Measurements from ENCODE around the gene TERT. TPM values are rescaled to one million over a fixed set of nuclear protein-coding genes. Genes with fewer than 3 reads are reported as not detected.

The TERT gene
- total RNA-seq, 2 donors from 2014 or later = not detected

DNA sequence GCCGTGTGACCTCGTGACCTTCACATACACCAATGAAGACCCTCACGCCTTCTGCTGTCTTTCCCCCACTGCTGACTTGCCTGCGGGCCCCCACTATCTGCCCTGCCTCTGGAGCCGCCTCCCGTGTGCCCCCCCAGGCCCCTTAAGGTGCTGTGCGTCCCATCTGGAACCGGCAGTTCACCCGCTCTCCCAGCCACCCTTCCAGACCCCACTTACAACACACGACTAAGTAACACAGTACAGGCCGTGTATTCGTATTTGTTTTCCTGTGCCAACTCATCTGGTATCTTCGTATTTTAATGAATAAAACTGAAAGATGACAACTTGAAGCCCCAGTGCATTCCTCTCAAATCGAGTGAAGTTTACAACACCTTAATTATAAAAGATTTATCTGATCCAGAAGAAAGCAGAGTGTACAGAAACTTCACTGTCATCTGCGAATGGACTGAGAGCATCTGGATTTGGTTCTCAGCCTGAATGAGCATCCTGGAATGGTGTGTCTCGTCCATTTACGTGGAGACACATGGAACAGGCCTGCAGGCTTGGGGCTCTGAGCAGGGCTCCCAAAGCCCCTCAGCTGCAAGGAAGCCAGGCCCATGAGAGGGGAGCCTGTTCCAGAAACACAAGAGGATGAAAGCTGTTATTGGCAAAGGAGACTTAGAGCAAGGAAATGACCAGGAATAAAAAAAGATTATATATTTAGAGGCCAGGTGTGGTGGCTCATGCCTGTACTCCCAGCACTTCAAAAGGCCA lies 21.9 kb upstream of the TERT start:
- H3K27ac ChIP-seq = peak overlapping the region; percentile 76 to 88 (median 84)
- H3K36me3 ChIP-seq (replicated peaks in 1 of 2; ENCODE audit: insufficient read depth in 1 of 2, low read depth in 2 of 2) = peaks cover 0 to 25% of the 10 kb centered on the region in 2 donors
- WGBS, 2 donors = 40 to 41% methylated on average over 17 of the region's 17 CpGs
- H3K4me1 ChIP-seq = peaks cover 21% of the 10 kb centered on the region
- intact Hi-C loops (cut with DNase I) = no loop called here
- DNase-seq (no peak), ATAC-seq (no peak)
- H3K9me3 ChIP-seq = no peaks in the 10 kb centered on the region
- H3K4me3 ChIP-seq = no peak overlapping the region
- no peak for TF ChIP-seq POLR2A (IDR thresholded peaks at IDR 0.05)
- TF ChIP-seq, protein P1, sequence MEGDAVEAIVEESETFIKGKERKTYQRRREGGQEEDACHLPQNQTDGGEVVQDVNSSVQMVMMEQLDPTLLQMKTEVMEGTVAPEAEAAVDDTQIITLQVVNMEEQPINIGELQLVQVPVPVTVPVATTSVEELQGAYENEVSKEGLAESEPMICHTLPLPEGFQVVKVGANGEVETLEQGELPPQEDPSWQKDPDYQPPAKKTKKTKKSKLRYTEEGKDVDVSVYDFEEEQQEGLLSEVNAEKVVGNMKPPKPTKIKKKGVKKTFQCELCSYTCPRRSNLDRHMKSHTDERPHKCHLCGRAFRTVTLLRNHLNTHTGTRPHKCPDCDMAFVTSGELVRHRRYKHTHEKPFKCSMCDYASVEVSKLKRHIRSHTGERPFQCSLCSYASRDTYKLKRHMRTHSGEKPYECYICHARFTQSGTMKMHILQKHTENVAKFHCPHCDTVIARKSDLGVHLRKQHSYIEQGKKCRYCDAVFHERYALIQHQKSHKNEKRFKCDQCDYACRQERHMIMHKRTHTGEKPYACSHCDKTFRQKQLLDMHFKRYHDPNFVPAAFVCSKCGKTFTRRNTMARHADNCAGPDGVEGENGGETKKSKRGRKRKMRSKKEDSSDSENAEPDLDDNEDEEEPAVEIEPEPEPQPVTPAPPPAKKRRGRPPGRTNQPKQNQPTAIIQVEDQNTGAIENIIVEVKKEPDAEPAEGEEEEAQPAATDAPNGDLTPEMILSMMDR (IDR thresholded peaks at IDR 0.05) = no peak
- no peaks in the 10 kb centered on the region for H3K27me3 ChIP-seq

DNA sequence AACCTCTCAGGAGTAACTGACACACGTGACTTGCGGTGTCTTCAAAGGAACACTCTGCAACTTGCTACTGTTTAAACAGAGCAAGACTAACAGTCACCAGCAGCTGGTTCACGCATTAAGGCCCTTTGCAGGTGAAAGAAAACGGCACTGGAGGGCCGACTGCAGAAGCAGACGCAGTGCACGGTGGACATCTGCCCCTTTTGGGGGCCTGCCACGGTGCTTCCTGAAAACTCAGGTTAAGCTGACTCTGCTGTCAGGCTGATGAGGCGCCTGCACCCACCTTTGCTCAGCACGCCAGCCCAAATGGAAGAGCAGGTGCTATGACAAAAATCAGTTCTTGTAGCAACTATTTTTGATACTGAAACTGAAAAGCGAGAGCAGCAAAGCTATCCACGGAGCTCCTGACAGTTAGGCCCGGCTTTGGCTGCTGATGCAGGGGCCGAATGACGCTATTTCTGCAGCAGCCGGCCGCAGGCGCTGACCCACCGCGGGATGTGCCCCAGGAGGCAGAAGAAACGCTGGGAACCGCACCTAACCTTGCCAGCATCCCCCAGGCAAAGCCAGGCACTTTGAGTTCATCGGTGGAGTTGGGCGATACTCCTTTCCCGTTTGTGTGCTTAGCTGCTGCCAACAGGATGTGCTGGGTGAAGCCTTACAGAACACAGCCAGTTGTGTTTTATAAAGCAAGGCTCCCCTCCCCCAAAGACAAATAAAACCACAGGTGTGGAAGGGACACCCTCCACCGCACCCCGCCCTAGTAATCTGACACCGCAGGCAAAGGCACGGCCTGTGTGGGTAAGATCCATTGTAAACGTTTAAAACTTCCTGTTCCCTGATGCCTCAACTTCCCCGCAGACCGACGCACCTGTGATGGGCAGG lies 21.1 kb upstream of the TERT start:
- 6 to 7% methylated on average over 31 to 33 of the region's 33 CpGs for WGBS, 2 donors
- Histone ChIP-seq H3K36me3 (replicated peaks in 1 of 2; ENCODE audit: insufficient read depth in 1 of 2, low read depth in 2 of 2) (peaks cover 0 to 19% of the 10 kb centered on the region in 2 donors), H3K4me3 (no peak overlapping the region), H3K9me3 (no peaks in the 10 kb centered on the region), H3K27ac (peak overlapping the region; percentile 76 to 88 (median 84)), H3K27me3 (no peaks in the 10 kb centered on the region), H3K4me1 (peaks cover 21% of the 10 kb centered on the region)
- ATAC-seq (peak; percentile 96), DNase-seq (peak; percentile 81 to 94 (median 90))
- intact Hi-C loops (cut with DNase I) = no loop called here
- peak in 2 of 3 donors; percentile 55 to 68 for TF ChIP-seq POLR2A (IDR thresholded peaks at IDR 0.05)
- TF ChIP-seq, protein P1 (IDR thresholded peaks at IDR 0.05) = no peak

DNA sequence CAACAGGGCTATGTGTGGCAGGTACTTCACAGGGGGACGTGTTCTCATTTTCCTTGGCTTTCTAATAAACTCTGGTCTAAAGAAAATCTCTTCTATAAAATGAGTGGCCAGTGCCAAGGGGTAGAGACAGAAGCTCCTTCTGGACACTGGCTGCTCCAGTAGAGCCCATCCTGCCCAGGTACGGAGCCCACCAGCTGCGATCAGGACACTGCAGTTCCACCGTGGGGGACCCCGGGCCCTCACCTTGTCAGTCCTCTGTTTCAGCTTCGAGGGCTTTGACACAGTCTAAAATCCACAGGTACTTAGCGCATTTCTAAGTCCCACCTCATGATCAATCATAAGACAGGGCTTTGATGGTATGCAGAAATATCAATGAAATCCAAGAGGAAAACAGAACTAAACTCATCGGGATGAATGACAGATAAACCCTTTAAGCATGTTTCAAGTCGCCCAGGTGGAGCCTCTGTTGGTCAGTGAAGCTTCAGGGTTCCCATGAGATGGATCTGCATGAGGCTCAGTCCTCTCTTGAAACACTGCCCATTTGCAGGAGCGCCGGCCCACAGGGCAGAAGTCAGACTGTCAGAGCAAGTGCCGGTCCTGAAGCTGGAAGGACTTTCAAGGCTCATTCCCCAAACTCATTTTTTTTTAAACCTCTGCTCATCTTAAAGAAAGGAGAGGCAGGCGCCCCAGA lies 20.3 kb upstream of the TERT start:
- DNase-seq = no peak
- no peak for TF ChIP-seq POLR2A (IDR thresholded peaks at IDR 0.05)
- TF ChIP-seq, protein P1 (IDR thresholded peaks at IDR 0.05) = no peak
- H3K4me3 ChIP-seq = no peak overlapping the region
- WGBS, 2 donors = 55 to 56% methylated on average over 10 to 13 of the region's 13 CpGs
- H3K4me1 ChIP-seq = peaks cover 21% of the 10 kb centered on the region
- peaks cover 0 to 13% of the 10 kb centered on the region in 2 donors for H3K36me3 ChIP-seq (replicated peaks in 1 of 2; ENCODE audit: insufficient read depth in 1 of 2, low read depth in 2 of 2)
- H3K27ac ChIP-seq = peak overlapping the region; percentile 76 to 88 (median 84)
- intact Hi-C loops (cut with DNase I) = no loop called here
- ATAC-seq = no peak
- H3K27me3 ChIP-seq = no peaks in the 10 kb centered on the region
- no peaks in the 10 kb centered on the region for H3K9me3 ChIP-seq

GRCh38 chr5:1314564-1314982 lies 19.7 kb upstream of the TERT start:
- Histone ChIP-seq H3K9me3 (no peaks in the 10 kb centered on the region), H3K36me3 (replicated peaks in 1 of 2; ENCODE audit: insufficient read depth in 1 of 2, low read depth in 2 of 2) (peaks cover 0 to 9% of the 10 kb centered on the region in 2 donors), H3K4me3 (no peak overlapping the region), H3K4me1 (peaks cover 21% of the 10 kb centered on the region), H3K27ac (no peak overlapping the region), H3K27me3 (no peaks in the 10 kb centered on the region)
- 96% methylated on average over 10 to 12 of the region's 13 CpGs for WGBS, 2 donors
- DNase-seq (no peak), ATAC-seq (no peak)
- no peak for TF ChIP-seq POLR2A (IDR thresholded peaks at IDR 0.05)
- TF ChIP-seq, protein P1 (IDR thresholded peaks at IDR 0.05) = no peak
- intact Hi-C loops (cut with DNase I) = no loop called here

All from body of pancreas (tissue), 4 donors.